Measurements from ENCODE around the gene CLC. TPM values are rescaled to one million over a fixed set of nuclear protein-coding genes. Genes with fewer than 3 reads are reported as not detected.
A peak's percentile ranks its signal among the peaks of the same experiment; 100 is the strongest.
"Not testable (repeated sequence)": the region's sequence is repeated elsewhere in the genome, so short reads cannot be mapped to it uniquely, and the experiment has no call there.

CLC gene
- total and polyA plus RNA-seq, 2 experiments from 2014 or later = not detected

GRCh38 chr19:39692822-39693221, 45.0 kb downstream of the CLC start:
- H3K4me2 ChIP-seq = no peak overlapping the region
- no peaks in the 10 kb centered on the region for H3K9me2 ChIP-seq (replicated peaks; ENCODE audit: insufficient read depth)
- no peak overlapping the region for H3K27ac ChIP-seq
- H3K79me2 ChIP-seq = no peaks in the 10 kb centered on the region
- no peak overlapping the region for H3K4me3 ChIP-seq
- H2AFZ ChIP-seq = no peak overlapping the region
- H3K4me1 ChIP-seq (ENCODE audit: insufficient read depth) = no peaks in the 10 kb centered on the region
- no peaks in the 10 kb centered on the region for H4K20me1 ChIP-seq (ENCODE audit: insufficient read depth, poor library complexity, severe bottlenecking)
- H3K36me3 ChIP-seq (replicated peaks; ENCODE audit: insufficient read depth, low read depth) = no peaks in the 10 kb centered on the region
- DNase-seq (ENCODE audit: low spot score) = no peak
- WGBS (ENCODE audit: low lambda C conversion rate, missing lambda C conversion rate) = 75% methylated on average over 1 of the region's 1 CpG
- peaks cover 8% of the 10 kb centered on the region for H3K27me3 ChIP-seq
- TF ChIP-seq EZH2 (IDR thresholded peaks at IDR 0.05; ENCODE audit: borderline replicate concordance) = no peak
- no peak for TF ChIP-seq CTCF (IDR thresholded peaks at IDR 0.05; ENCODE audit: poor library complexity)
- no peak for TF ChIP-seq EZH2phosphoT487 (IDR thresholded peaks at IDR 0.05; ENCODE audit: low read depth, severe bottlenecking, unreplicated experiment)
- H3K9me3 ChIP-seq (ENCODE audit: low read depth) = no peaks in the 10 kb centered on the region

- no peak overlapping the region for H3K4me3 ChIP-seq
- H4K20me1 ChIP-seq (ENCODE audit: insufficient read depth, poor library complexity, severe bottlenecking) = no peaks in the 10 kb centered on the region
- H3K27ac ChIP-seq = no peak overlapping the region
- no peaks in the 10 kb centered on the region for H3K36me3 ChIP-seq (replicated peaks; ENCODE audit: insufficient read depth, low read depth)
- H3K4me2 ChIP-seq = no peak overlapping the region
- peaks cover 8% of the 10 kb centered on the region for H3K27me3 ChIP-seq
- H2AFZ ChIP-seq = no peak overlapping the region
- TF ChIP-seq EZH2phosphoT487 (IDR thresholded peaks at IDR 0.05; ENCODE audit: low read depth, severe bottlenecking, unreplicated experiment) (no peak), CTCF (IDR thresholded peaks at IDR 0.05; ENCODE audit: poor library complexity) (no peak), EZH2 (IDR thresholded peaks at IDR 0.05; ENCODE audit: borderline replicate concordance) (no peak)
- H3K9me2 ChIP-seq (replicated peaks; ENCODE audit: insufficient read depth) = no peaks in the 10 kb centered on the region
- H3K9me3 ChIP-seq (ENCODE audit: low read depth) = no peaks in the 10 kb centered on the region
- no peaks in the 10 kb centered on the region for H3K4me1 ChIP-seq (ENCODE audit: insufficient read depth)
- H3K79me2 ChIP-seq = no peaks in the 10 kb centered on the region
- 91% methylated on average over 3 of the region's 3 CpGs for WGBS (ENCODE audit: low lambda C conversion rate, missing lambda C conversion rate)
- DNase-seq (ENCODE audit: low spot score) = no peak
Measured at GRCh38 chr19:39692166-39692565, 45.7 kb downstream of the CLC start.

- not testable (repeated sequence) for H3K9me2 ChIP-seq (replicated peaks; ENCODE audit: insufficient read depth); H3K4me1 ChIP-seq (ENCODE audit: insufficient read depth); H3K4me2 ChIP-seq; H4K20me1 ChIP-seq (ENCODE audit: insufficient read depth, poor library complexity, severe bottlenecking); H3K27me3 ChIP-seq; H3K36me3 ChIP-seq (replicated peaks; ENCODE audit: insufficient read depth, low read depth); H3K4me3 ChIP-seq; H3K27ac ChIP-seq; H2AFZ ChIP-seq; H3K79me2 ChIP-seq; H3K9me3 ChIP-seq (ENCODE audit: low read depth)
- DNase-seq (ENCODE audit: low spot score) = peak; percentile 18
- WGBS (ENCODE audit: low lambda C conversion rate, missing lambda C conversion rate) = 51% methylated on average over 4 of the region's 4 CpGs
Measured at GRCh38 chr19:39688637-39689036, 49.2 kb downstream of the CLC start.

GRCh38 chr19:39686739-39687138, 51.1 kb downstream of the CLC start:
- Histone ChIP-seq H3K4me2 (no peak overlapping the region), H3K79me2 (no peaks in the 10 kb centered on the region), H3K4me1 (ENCODE audit: insufficient read depth) (no peaks in the 10 kb centered on the region), H3K9me3 (ENCODE audit: low read depth) (no peaks in the 10 kb centered on the region), H3K36me3 (replicated peaks; ENCODE audit: insufficient read depth, low read depth) (no peaks in the 10 kb centered on the region), H3K4me3 (no peak overlapping the region), H2AFZ (no peak overlapping the region), H3K27ac (no peak overlapping the region), H3K27me3 (no peaks in the 10 kb centered on the region), H4K20me1 (ENCODE audit: insufficient read depth, poor library complexity, severe bottlenecking) (no peaks in the 10 kb centered on the region), H3K9me2 (replicated peaks; ENCODE audit: insufficient read depth) (no peaks in the 10 kb centered on the region)
- TF ChIP-seq EZH2 (IDR thresholded peaks at IDR 0.05; ENCODE audit: borderline replicate concordance) (no peak), EZH2phosphoT487 (IDR thresholded peaks at IDR 0.05; ENCODE audit: low read depth, severe bottlenecking, unreplicated experiment) (no peak), CTCF (IDR thresholded peaks at IDR 0.05; ENCODE audit: poor library complexity) (no peak)
- 89% methylated on average over 3 of the region's 3 CpGs for WGBS (ENCODE audit: low lambda C conversion rate, missing lambda C conversion rate)
- no peak for DNase-seq (ENCODE audit: low spot score)

Measured in hepatocyte (in vitro differentiated cells).